ENCODE data around the gene NAB2.

DNA sequence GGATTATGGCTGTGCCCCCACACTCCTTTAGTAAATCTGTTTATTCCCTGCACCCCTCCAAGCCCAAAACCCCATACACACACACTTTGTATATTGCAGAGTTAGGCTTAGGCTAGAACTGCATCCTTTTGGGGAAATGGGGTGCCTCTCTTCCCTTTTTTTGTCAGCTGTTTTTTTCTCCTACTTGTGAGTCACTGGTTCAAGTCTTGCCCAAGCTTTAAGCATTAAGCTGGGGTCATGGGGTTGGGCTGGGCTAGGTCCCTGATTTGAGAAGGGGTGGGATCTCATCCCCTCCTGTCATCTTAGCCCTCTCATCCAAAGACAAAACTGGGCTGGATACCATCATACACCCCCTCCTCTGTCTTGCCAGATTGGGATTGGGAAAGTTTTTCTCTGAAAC lies 41.0 kb downstream of the NAB2 start:
- TF ChIP-seq EZH2 (IDR thresholded peaks at IDR 0.05; ENCODE audit: insufficient read depth, poor library complexity, severe bottlenecking), result no peak
- TF ChIP-seq EZH2phosphoT487 (IDR thresholded peaks at IDR 0.05; ENCODE audit: insufficient read depth, low read depth), result no peak

All from GM23248 (cell line).